Ishikawa (cell line): ENCODE data around the gene EYS.

Source experiments
- CEBPB ChIP-seq: IDR thresholded peaks from 2 replicates; pipeline ENCODE4 v1.6.1; 2012
- CREB1 ChIP-seq: IDR thresholded peaks from 2 replicates; pipeline ENCODE4 v1.6.1; 2012; ENCODE audit warnings: low read depth
- EGR1 ChIP-seq: IDR thresholded peaks from 2 replicates; pipeline ENCODE4 v1.6.1; 2012
- EP300 ChIP-seq: IDR thresholded peaks from 2 replicates; pipeline ENCODE4 v1.6.1; 2012; ENCODE audit warnings: borderline replicate concordance
- FOXM1 ChIP-seq: IDR thresholded peaks from 2 replicates; pipeline ENCODE4 v1.6.1; 2012; ENCODE audit warnings: low read depth, borderline replicate concordance
- NFIC ChIP-seq: IDR thresholded peaks from 2 replicates; pipeline ENCODE4 v1.6.1; 2012
- RAD21 ChIP-seq: IDR thresholded peaks from 2 replicates; pipeline ENCODE4 v1.6.1; 2012; ENCODE audit warnings: low read depth
- TAF1 ChIP-seq: IDR thresholded peaks from 2 replicates; pipeline ENCODE4 v1.6.1; 2012; ENCODE audit warnings: low read depth, mild to moderate bottlenecking
- TCF12 ChIP-seq: IDR thresholded peaks from 2 replicates; pipeline ENCODE4 v1.6.1; 2012; ENCODE audit warnings: low read depth
- TEAD4 ChIP-seq: IDR thresholded peaks from 2 replicates; pipeline ENCODE4 v1.6.1; 2012
- YY1 ChIP-seq: IDR thresholded peaks from 2 replicates; pipeline ENCODE4 v1.6.1; 2012; ENCODE audit warnings: low read depth
- ZBTB7A ChIP-seq: IDR thresholded peaks from 2 replicates; pipeline ENCODE4 v1.6.1; 2012; ENCODE audit warnings: low read depth
- TF ChIP-seq, protein P1 (sequence below): IDR thresholded peaks from 2 replicates; pipeline ENCODE4 v1.6.1; 2012; ENCODE audit warnings: low read depth, mild to moderate bottlenecking
- TF ChIP-seq, protein P2 (sequence below): IDR thresholded peaks from 2 replicates; pipeline ENCODE4 v1.6.1; 2012
- TF ChIP-seq, protein P3 (sequence below): IDR thresholded peaks from 2 replicates; pipeline ENCODE4 v1.6.1; 2012

EYS gene

DNA sequence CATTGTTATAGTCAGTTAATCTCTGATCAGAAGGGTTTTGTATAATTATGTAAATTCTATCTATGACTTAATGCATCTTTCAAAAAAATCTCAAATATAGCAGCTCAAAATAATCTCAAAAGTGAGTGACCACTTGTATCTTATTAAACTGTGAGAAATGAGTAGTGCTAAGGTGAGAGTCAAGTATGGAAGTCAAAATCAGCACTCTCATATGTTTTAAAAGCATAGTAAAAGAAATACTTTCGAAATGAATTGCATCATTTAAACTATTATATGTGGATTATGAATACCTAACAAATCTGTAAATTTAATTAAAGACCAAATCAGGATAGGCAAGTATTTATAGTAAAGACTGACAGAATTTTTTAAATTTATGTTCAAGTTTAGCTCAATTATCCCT is 1425.9 kb downstream of the EYS start:
- TF ChIP-seq, protein P1, sequence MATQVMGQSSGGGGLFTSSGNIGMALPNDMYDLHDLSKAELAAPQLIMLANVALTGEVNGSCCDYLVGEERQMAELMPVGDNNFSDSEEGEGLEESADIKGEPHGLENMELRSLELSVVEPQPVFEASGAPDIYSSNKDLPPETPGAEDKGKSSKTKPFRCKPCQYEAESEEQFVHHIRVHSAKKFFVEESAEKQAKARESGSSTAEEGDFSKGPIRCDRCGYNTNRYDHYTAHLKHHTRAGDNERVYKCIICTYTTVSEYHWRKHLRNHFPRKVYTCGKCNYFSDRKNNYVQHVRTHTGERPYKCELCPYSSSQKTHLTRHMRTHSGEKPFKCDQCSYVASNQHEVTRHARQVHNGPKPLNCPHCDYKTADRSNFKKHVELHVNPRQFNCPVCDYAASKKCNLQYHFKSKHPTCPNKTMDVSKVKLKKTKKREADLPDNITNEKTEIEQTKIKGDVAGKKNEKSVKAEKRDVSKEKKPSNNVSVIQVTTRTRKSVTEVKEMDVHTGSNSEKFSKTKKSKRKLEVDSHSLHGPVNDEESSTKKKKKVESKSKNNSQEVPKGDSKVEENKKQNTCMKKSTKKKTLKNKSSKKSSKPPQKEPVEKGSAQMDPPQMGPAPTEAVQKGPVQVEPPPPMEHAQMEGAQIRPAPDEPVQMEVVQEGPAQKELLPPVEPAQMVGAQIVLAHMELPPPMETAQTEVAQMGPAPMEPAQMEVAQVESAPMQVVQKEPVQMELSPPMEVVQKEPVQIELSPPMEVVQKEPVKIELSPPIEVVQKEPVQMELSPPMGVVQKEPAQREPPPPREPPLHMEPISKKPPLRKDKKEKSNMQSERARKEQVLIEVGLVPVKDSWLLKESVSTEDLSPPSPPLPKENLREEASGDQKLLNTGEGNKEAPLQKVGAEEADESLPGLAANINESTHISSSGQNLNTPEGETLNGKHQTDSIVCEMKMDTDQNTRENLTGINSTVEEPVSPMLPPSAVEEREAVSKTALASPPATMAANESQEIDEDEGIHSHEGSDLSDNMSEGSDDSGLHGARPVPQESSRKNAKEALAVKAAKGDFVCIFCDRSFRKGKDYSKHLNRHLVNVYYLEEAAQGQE, result no peak
- TF ChIP-seq NFIC (no peak), TAF1 (no peak), EGR1 (no peak), RAD21 (no peak), EP300 (no peak), FOXM1 (no peak), CEBPB (no peak), YY1 (no peak), TCF12 (no peak), CREB1 (no peak), ZBTB7A (no peak)
- TF ChIP-seq, protein P2, sequence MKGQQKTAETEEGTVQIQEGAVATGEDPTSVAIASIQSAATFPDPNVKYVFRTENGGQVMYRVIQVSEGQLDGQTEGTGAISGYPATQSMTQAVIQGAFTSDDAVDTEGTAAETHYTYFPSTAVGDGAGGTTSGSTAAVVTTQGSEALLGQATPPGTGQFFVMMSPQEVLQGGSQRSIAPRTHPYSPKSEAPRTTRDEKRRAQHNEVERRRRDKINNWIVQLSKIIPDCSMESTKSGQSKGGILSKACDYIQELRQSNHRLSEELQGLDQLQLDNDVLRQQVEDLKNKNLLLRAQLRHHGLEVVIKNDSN, result no peak

DNA sequence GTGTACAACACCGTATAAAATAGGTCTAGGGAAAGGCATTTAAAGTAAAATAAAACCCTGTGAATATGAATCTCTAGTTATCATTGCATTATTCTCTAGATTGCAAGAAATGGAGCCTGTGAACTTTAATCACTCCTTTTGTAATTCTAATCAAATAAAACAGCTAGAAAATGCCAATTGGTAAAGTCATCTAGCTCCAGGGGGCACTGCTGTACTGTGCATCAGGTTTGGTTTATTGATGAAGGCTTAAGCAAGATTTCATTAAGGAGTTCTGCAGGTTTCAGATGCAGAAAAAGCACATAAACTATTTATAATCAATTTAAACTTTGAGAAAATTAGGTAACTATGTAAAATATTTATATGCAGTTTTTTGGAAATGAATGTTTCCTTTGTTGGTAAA is 1426.5 kb downstream of the EYS start:
- TF ChIP-seq FOXM1 (no peak), TAF1 (no peak), CEBPB (no peak), RAD21 (peak; percentile 56)
- TF ChIP-seq, protein P2, result no peak

DNA sequence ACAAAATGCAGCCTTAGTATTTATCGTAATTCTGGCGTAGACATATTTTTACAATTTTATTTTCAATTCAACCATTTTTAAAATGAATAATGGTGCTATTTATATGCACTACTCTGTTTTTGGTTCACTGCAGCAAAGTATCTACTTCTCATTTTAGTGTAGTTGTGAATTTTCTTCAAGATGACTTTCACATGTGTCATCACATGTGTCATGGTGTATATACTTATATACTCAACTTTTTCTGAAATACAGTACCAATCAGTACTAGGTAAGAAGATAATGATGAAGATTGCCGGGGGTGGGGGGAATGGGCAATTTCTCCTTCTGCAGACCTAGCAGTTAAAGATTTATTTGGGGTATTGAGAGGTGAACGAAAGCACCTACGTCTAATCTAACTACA is 1436.9 kb downstream of the EYS start:
- no peak for TF ChIP-seq CEBPB
- TF ChIP-seq CREB1, result no peak
- TF ChIP-seq FOXM1, result no peak

DNA sequence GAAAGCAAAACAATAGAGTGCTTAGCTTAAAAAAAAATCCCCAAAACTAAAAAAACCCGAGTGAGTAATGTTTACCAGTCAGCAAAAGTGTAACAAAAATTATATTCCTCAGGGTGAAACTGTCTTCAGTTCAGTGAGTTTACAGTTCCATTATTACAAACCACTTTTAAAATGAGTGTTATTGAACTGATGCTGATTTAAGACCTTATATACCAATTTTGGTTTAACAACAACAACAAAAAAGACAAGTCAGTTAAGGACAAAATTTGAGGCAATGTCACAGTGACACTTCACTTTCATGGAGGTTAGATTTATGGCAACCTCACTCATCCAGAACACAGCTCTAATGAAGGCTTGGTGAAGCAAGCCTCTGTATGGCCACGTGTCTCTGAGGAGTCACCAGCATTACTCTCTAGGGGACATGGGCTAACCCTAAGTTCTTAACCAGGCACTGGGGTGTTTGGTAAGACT is 1440.6 kb downstream of the EYS start:
- TF ChIP-seq CREB1 (no peak), TEAD4 (no peak), EP300 (no peak), TCF12 (no peak), FOXM1 (no peak), TAF1 (no peak), NFIC (no peak), EGR1 (no peak), CEBPB (no peak), RAD21 (no peak), ZBTB7A (no peak), YY1 (no peak)
- TF ChIP-seq, protein P1, result no peak
- TF ChIP-seq, protein P2, result no peak
- TF ChIP-seq, protein P3, sequence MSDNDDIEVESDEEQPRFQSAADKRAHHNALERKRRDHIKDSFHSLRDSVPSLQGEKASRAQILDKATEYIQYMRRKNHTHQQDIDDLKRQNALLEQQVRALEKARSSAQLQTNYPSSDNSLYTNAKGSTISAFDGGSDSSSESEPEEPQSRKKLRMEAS, result no peak

DNA sequence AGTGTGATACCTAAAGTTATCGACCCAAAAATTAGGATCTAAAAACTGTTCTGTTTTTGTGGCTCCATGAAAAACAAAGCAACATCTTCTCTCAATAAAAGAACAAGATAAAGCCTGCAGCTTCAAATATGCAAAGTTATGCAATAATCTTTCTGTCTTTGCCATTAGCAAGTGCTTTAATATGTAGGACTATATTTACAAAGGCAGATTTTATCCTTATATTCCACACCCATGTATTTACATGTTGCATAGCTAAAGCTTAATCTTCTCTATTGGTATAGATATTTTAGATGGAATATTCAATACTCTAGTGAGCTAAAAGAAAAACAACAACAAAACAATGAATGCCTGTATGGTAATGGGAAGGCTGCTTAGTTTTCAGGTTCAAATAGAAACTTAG is 1443.2 kb downstream of the EYS start:
- TF ChIP-seq ZBTB7A, result no peak
- TF ChIP-seq EGR1, result no peak
- no peak for TF ChIP-seq FOXM1
- TF ChIP-seq, protein P1, result no peak
